ENCODE data around the gene CENPT.

The CENPT gene

GRCh38 chr16:67805718-67806427 lies 41.6 kb downstream of the CENPT start:
- no peak for DNase-seq

GRCh38 chr16:67804853-67805542 lies 42.5 kb downstream of the CENPT start:
- no peak for DNase-seq

DNA sequence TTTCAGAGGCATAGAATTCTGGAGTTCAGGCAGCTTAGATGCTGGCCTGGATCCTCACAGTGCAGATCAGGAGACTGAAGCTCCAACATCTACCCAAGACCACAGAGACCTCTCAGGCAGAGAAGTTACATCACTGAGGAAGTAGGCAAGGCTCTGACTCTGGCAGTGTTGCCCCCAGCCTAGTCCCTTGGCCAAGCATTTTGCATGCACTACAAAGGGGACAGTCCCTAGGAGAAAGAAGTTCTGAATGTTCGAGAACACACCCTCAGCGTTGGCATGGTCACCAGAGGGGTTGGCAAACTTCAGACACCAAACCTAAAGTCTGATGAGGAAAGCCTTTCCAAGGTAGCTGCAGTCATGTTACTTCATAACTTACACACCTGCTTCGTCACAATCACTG lies 43.6 kb downstream of the CENPT start:
- DNase-seq, result no peak

DNA sequence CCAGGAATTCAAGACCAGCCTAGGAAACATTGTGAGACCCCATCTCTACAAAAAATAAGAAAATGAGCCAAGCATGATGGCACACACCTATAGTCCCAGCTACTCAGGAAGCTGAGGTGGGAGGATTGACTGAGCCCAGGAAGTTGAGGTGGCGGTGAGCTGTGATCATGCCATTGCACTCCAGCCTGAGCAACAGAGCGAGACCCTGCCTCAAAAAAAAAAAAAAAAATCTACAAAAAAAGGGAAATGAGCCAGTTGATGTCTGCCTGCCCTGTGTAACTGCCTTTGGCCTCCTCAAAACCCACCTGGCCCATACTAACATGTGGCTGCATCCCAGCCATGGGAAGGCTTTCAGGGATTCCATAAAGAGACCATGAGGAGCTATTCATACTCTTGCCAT lies 45.6 kb downstream of the CENPT start:
- DNase-seq, result no peak

GRCh38 chr16:67801241-67801640 lies 46.3 kb downstream of the CENPT start:
- no peak for DNase-seq

- no peak for DNase-seq
Measured at GRCh38 chr16:67800338-67800926, 47.1 kb downstream of the CENPT start.

DNA sequence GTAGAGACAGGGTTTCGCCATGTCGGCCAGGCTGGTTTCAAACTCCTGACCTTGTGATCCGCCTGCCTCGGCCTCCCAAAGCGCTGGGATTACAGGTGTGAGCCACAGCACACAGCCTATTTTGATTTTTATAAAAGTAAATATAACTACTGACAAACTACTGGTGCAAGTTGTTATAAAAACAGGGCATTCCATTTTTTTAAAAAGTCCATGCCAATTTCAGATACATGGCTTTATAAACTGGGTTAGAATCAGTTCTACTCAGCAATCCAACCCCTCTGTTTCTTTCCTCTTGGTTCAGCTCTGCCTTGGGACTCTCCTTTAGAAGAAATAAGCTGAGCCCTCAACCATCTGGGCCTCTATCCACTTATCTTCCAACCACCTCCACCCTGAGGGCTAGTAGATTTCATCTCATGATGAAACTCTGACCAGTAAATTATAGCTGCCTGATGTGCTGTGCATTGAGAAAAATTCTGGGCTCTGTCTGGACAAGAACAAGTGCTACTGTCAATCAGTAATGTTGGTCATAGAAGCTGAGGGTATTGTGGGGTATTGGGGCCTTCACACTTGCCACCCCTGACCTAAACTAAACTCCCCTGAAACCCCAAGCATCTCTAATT lies 51.3 kb downstream of the CENPT start:
- no peak for DNase-seq

DNA sequence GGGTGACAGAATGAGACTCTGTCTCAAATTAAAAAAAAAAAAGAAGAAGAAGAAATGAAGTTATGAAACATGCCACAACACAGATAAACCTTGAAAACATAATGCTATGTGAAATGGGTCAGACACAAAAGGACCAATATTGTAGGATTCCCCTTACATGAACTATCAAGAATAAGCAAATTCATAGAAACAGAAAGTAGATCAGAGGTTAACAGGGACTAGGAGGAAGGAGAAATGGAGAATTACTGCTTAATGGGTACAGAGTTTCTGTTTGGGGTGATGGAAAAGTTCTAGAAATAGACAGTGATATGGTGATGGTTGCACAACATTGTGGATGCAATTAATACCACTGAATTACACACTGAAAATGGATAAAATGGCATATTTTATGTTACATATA lies 57.4 kb downstream of the CENPT start:
- no peak for DNase-seq

DNA sequence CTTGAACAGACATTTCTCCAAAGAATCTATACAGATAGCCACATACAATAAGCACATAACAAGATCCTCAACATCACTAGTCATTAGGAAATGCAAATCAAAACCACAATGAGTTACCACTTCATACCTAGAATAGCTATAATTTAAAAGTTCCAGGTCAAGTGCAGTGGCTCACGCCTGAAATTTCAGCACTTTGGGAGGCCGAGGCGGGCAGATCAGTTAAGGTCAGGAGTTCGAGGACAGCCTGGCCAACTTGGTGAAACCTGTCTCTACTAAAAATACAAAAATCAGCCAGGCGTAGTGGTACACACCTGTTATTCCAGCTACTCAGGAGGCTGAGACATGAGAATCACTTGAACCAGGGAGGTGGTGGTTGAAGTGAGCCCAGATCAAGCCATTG lies 61.0 kb downstream of the CENPT start:
- DNase-seq, result no peak

- DNase-seq, result no peak
Measured at GRCh38 chr16:67783353-67783725, 64.2 kb downstream of the CENPT start.

DNA sequence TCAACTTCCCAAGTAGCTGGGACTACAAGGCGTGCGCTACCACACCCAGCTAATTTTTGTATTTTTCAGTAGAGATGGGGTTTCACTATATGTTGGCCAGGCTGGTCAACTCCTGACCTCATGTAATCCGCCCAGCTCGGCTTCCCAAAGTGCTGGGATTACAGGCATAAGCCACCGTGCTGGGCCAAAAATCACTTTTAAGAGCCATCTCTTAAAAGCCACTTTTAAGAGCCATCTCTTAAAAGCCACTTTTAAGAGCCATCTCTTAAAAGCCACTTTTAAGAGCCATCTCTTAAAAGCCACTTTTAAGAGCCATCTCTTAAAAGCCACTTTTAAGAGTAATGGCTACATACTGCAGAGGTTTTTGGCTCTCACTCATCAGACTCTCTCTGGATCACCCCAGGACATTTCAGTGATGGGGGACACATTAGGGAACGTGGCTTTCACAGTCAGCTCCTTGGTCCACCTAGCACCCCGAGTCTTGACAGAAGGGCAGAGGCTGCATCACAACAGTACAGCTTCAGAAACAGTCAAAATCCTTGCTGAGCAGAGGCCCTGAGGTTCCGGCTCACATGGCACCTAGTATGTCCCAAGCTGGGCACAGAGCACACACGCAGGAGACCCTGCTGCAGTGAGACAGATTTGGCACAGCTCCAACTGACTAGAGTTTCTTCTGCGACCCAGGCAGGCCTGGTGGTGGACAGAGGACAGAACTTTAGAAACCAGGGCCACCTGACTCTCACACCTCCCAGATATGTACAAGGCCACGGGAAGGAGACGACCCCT lies 64.7 kb downstream of the CENPT start:
- no peak for DNase-seq

DNA sequence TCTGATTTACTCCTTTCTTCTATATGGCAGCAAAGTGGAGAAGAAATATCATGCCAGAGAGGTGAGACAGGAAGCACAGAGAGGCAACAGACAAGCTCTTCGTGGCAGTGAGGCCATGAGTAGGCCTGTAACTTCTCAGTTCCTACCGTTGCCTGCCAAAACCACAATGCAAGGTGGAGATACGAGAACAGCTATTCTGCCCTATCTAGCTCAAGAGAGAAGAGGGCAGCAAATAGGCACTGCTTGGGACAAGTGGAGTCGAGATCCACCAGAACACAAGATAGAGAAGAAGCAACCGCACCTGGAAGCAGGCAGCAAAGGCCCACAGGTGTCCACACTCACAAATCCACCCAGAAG lies 66.0 kb downstream of the CENPT start:
- DNase-seq, result no peak

DNA sequence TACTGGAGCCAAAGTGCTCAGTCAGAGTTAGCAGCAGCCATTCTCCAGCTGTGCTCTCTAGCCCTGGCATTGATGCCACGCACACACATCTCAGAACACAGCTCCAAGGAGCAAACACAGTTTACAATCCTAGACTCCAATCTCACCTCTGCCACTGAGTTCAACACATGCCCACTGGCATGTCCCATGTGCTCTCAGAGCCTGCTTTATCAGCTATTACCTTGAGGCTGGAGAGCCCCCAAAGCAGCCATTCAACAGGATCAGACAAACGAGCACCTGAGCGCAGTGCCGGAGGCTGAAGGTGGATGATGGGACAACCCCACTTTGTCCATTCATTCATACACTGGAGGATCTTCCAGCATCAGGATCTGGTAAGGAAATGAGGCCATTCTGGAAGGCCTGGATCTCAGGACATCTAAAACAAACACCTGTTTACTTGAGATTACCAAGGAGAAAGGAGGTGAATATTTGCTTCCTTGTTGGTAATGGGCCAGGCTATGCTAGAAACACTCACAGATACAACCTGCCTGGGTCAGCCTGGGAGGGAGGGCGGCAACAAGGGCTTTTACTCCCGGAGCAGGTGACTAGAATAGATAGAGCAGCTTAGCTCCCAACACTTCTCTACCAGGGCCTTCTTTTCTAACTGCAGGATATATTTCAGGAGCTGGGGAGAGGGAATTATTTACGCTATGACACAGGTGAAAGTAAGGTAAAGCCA lies 66.5 kb downstream of the CENPT start:
- DNase-seq, result no peak

- no peak for DNase-seq
Measured at GRCh38 chr16:67779256-67780014, 68.1 kb downstream of the CENPT start.
